T1000 (cell line): Measurements from ENCODE around the gene SEPHS1.

ENCODE experiments used
- DNase-seq: peaks from one replicate; lab custom pipeline; 2025; ENCODE audit warnings: mixed read lengths; lab: John Stamatoyannopoulos, UW

SEPHS1 gene

GRCh38 chr10:13327534-13327933 is 20.6 kb downstream of the SEPHS1 start:
- no peak for DNase-seq

DNA sequence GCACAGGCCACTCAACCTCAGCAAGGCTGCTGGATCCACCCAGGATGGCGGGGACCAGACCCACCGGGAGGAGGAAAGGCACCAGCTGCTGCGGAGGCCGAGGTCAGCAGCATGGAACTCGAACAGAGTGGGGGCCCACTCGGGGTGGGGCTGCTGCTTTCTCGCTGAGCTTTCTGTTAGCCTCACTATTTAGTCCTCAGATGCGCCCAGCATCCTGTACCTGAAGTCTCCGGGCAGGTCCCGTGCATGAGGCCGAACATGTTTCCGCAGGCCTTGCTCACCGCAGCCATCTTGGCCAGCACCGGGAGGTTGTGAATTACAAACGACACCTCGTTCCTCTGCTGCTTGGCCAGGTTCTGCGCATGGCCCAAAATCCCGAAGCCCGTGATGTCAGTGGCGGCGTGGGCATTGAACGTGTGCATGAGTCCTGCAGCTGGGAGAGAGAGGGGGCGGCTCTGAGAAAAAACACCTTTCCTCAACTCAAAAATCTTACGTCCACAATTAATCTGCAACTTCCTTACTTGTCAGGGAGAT is 25.4 kb downstream of the SEPHS1 start:
- DNase-seq: no peak

DNA sequence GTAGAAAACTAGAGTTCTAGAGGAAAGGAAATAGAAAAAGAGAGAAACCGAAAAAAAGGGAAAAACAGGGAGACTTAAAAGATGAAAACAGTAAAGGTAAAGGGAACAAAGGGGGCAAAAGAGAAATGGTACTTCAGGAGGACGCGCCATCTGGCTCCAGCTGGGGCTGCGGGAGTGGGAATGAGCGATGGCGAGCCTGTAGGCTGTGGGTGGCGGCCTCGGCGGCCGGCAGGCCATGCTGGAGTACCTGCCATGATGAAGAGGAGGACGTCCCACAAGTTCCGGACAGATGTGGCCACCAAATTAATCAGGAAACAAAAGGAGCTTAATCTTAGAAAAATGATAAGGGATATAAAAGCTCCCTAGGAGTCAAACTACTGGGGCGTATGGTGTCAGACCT is 26.5 kb downstream of the SEPHS1 start:
- no peak for DNase-seq

GRCh38 chr10:13319166-13319565 is 28.9 kb downstream of the SEPHS1 start:
- no peak for DNase-seq

GRCh38 chr10:13317474-13317873 is 30.6 kb downstream of the SEPHS1 start:
- no peak for DNase-seq

GRCh38 chr10:13316635-13317311 is 31.3 kb downstream of the SEPHS1 start:
- no peak for DNase-seq

DNA sequence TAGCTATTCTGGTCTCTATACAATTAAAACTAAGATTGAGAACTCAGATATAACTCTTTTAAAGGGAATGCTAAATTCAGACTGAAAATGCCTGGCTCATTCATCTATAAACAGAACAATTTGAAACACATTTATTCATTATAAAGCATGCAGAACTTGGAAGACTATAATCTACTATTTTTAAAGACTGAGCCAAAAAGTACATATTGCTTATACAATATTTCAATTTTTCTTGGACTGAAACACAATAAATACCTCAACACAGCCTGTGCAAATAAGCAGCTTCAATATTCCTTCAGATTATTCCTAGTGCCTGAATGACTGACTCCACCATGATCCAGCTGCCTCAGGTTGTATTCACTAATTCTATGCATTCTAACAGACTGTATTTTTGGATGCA is 32.7 kb downstream of the SEPHS1 start:
- no peak for DNase-seq

- DNase-seq: no peak
Measured at GRCh38 chr10:13311177-13311575, 36.9 kb downstream of the SEPHS1 start.

- no peak for DNase-seq
Measured at GRCh38 chr10:13310518-13311176, 37.4 kb downstream of the SEPHS1 start.

DNA sequence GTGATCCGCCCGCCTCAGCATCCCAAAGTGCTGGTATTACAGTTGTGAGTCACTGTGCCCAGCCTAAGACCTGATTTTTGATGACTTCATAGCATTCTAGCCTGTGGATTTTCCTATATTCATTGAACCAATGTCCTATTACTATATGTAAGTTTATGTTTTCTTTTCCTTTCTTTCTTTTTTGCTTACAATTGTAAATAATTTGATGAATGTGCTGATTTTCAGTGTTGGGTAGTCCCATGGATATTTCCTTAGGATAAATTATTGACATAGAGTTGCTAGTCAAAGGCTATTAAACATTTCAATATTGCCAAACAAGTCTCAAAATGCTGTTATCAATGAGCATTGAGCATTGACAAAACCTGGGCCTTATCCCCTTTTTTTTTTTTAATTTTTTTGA is 38.3 kb downstream of the SEPHS1 start:
- DNase-seq: no peak

- no peak for DNase-seq
Measured at GRCh38 chr10:13308096-13308495, 40.0 kb downstream of the SEPHS1 start.

DNA sequence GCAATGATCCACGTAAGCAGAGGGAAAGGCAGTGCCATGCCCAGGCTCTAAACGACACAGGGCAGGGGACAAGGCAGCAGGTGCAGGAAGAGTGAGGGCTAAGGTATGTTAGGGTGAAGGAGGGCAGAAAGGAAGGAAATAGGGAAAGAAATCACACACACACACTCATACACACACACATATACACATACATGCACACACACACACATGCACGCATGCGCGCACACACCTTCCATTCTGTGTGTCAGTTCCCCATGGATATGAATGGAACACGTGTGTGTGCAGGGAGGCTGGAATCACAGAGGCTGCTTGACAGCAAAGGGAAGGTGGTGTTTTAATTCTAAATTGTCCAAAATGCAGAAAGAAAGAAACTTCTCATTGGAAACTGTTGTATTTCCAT is 42.0 kb downstream of the SEPHS1 start:
- DNase-seq: no peak

DNA sequence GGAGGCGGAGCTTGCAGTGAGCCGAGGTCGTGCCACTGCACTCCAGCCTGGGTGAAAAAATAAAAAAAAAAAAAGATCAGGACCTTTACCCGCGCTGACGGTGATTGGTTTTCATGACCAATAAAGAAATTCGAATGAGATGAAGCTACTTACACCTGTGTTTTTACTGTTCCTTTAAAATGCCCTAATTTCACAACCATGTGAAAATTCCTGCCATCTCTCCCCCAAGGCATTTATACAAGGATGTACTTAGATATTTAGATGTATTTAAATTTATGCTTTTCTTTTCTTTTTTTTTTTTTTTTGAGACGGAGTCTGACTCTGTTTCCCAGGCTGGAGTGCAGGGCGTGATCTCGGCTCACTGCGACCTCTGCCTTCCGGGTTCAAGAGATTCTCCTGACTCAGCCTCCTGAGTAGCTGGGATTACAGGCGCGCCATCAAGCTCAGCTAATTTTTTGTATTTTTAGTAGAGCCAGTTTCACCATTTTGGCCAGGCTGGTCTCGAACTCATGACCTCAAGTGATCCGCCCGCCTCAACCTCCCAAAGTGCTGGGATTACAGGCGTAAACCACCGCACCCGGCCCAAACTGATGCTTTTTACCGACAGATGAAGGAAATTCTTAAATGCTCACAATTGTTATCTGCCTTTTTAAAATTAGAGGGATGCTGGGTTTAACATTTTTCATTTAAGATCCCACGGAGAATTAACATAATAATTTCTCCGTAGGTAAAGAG is 45.1 kb downstream of the SEPHS1 start:
- DNase-seq: no peak

GRCh38 chr10:13299437-13300287 is 48.4 kb downstream of the SEPHS1 start, which contains the start of gene PHYH:
Gene PHYH (minus strand): TSS chr10:13300064. CDS start chr10:13300042, 22 bp downstream.
- no peak for DNase-seq

- no peak for DNase-seq
Measured at GRCh38 chr10:13298748-13299436, 49.2 kb downstream of the SEPHS1 start.

- DNase-seq: no peak
Measured at GRCh38 chr10:13296476-13296875, 51.6 kb downstream of the SEPHS1 start.

DNA sequence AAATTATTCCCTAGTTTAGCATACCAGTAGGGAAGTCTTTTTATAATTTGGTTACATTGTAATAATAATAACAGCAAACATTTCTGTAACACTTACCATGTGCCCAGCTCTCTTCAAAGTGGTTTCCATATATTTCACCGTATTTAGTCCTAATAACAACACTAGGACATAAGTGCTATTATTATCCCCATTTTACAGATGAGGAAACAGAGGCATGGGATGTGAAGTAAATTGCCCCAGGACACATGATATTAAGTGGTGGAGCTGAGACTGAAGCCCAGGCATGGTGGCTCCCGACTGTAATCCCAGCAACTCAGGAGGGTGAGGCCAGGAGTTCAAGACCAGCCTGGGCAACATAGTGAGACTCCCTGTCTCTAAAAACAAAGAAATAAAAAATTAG is 53.3 kb downstream of the SEPHS1 start:
- DNase-seq: no peak

- no peak for DNase-seq
Measured at GRCh38 chr10:13291821-13292773, 56.0 kb downstream of the SEPHS1 start.

GRCh38 chr10:13291061-13291460 is 57.0 kb downstream of the SEPHS1 start:
- DNase-seq: no peak

DNA sequence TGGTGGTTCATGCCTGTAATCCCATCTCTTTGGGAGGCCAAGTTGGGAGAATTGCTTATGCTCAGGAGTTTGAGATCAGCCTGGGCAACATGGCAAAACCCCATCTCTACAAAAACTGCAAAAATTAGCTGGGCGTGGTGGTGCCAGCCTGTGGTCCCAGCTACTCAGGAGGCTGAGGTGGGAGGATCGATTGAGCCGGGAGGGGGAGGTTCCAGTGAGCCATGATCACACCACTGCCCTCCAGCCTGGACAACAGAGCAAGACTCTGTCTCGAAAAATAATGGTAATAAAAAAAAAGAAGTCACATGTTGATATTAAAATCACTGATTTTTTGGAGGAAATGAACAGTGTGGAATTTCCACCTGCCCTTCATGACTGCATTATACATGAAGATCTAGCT is 64.0 kb downstream of the SEPHS1 start:
- no peak for DNase-seq
